ENCODE results near the gene MARK1. TPM values are rescaled to one million over a fixed set of nuclear protein-coding genes. Genes with fewer than 3 reads are reported as not detected.

MARK1 gene
- total and polyA plus RNA-seq, 2 experiments from 2014 or later: 11.1 to 13.6 TPM

- H3K36me3 ChIP-seq (ENCODE audit: insufficient read depth): no peaks in the 10 kb centered on the region
- no peaks in the 10 kb centered on the region for H3K79me2 ChIP-seq (replicated peaks; ENCODE audit: insufficient read depth)
- ATAC-seq (no peak), DNase-seq (ENCODE audit: low spot score) (no peak)
- TF ChIP-seq, protein P1, sequence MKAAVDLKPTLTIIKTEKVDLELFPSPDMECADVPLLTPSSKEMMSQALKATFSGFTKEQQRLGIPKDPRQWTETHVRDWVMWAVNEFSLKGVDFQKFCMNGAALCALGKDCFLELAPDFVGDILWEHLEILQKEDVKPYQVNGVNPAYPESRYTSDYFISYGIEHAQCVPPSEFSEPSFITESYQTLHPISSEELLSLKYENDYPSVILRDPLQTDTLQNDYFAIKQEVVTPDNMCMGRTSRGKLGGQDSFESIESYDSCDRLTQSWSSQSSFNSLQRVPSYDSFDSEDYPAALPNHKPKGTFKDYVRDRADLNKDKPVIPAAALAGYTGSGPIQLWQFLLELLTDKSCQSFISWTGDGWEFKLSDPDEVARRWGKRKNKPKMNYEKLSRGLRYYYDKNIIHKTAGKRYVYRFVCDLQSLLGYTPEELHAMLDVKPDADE (IDR thresholded peaks at IDR 0.05): no peak
- TF ChIP-seq, protein P2, sequence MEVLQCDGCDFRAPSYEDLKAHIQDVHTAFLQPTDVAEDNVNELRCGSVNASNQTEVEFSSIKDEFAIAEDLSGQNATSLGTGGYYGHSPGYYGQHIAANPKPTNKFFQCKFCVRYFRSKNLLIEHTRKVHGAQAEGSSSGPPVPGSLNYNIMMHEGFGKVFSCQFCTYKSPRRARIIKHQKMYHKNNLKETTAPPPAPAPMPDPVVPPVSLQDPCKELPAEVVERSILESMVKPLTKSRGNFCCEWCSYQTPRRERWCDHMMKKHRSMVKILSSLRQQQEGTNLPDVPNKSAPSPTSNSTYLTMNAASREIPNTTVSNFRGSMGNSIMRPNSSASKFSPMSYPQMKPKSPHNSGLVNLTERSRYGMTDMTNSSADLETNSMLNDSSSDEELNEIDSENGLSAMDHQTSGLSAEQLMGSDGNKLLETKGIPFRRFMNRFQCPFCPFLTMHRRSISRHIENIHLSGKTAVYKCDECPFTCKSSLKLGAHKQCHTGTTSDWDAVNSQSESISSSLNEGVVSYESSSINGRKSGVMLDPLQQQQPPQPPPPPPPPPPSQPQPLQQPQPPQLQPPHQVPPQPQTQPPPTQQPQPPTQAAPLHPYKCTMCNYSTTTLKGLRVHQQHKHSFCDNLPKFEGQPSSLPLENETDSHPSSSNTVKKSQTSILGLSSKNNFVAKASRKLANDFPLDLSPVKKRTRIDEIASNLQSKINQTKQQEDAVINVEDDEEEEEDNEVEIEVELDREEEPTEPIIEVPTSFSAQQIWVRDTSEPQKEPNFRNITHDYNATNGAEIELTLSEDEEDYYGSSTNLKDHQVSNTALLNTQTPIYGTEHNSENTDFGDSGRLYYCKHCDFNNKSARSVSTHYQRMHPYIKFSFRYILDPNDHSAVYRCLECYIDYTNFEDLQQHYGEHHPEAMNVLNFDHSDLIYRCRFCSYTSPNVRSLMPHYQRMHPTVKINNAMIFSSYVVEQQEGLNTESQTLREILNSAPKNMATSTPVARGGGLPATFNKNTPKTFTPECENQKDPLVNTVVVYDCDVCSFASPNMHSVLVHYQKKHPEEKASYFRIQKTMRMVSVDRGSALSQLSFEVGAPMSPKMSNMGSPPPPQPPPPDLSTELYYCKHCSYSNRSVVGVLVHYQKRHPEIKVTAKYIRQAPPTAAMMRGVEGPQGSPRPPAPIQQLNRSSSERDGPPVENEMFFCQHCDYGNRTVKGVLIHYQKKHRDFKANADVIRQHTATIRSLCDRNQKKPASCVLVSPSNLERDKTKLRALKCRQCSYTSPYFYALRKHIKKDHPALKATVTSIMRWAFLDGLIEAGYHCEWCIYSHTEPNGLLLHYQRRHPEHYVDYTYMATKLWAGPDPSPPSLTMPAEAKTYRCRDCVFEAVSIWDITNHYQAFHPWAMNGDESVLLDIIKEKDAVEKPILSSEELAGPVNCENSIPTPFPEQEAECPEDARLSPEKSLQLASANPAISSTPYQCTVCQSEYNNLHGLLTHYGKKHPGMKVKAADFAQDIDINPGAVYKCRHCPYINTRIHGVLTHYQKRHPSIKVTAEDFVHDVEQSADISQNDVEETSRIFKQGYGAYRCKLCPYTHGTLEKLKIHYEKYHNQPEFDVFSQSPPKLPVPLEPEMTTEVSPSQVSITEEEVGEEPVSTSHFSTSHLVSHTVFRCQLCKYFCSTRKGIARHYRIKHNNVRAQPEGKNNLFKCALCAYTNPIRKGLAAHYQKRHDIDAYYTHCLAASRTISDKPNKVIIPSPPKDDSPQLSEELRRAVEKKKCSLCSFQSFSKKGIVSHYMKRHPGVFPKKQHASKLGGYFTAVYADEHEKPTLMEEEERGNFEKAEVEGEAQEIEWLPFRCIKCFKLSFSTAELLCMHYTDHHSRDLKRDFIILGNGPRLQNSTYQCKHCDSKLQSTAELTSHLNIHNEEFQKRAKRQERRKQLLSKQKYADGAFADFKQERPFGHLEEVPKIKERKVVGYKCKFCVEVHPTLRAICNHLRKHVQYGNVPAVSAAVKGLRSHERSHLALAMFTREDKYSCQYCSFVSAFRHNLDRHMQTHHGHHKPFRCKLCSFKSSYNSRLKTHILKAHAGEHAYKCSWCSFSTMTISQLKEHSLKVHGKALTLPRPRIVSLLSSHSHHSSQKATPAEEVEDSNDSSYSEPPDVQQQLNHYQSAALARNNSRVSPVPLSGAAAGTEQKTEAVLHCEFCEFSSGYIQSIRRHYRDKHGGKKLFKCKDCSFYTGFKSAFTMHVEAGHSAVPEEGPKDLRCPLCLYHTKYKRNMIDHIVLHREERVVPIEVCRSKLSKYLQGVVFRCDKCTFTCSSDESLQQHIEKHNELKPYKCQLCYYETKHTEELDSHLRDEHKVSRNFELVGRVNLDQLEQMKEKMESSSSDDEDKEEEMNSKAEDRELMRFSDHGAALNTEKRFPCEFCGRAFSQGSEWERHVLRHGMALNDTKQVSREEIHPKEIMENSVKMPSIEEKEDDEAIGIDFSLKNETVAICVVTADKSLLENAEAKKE (CRISPR knock-in tag; IDR thresholded peaks at IDR 0.05): no peak
- TF ChIP-seq CTCF (conservative IDR thresholded peaks at IDR 0.05; ENCODE audit: low read depth in 2 of 2) (no peak), CREB1 (CRISPR knock-in tag; IDR thresholded peaks at IDR 0.05; ENCODE audit: low read depth) (no peak), NANOG (IDR thresholded peaks at IDR 0.05; ENCODE audit: borderline replicate concordance) (no peak), ZNF331 (CRISPR knock-in tag; IDR thresholded peaks at IDR 0.05; ENCODE audit: low read depth) (no peak), POLR2AphosphoS5 (IDR thresholded peaks at IDR 0.05; ENCODE audit: low read depth) (no peak), ZNF114 (CRISPR knock-in tag; IDR thresholded peaks at IDR 0.05) (no peak), JUNB (IDR thresholded peaks at IDR 0.05; ENCODE audit: unreplicated experiment) (no peak), EZH2phosphoT487 (IDR thresholded peaks at IDR 0.05; ENCODE audit: unreplicated experiment) (no peak), STAT1 (IDR thresholded peaks at IDR 0.05; ENCODE audit: unreplicated experiment) (no peak), EZH2 (IDR thresholded peaks at IDR 0.05; ENCODE audit: low read depth, unreplicated experiment) (no peak), REST (IDR thresholded peaks at IDR 0.05; ENCODE audit: unreplicated experiment) (no peak)
- no peak overlapping the region for H3K4me3 Mint-ChIP-seq
- no peaks in the 10 kb centered on the region for H3K27me3 ChIP-seq (ENCODE audit: insufficient read depth)
- no peaks in the 10 kb centered on the region for H4K20me1 ChIP-seq (replicated peaks; ENCODE audit: insufficient read depth)
- H3K27me3 Mint-ChIP-seq (ENCODE audit: insufficient read depth, low read depth, poor library complexity): no peaks in the 10 kb centered on the region
- no peaks in the 10 kb centered on the region for H3K36me3 Mint-ChIP-seq (ENCODE audit: low read depth)
- no peak overlapping the region for H2AFZ ChIP-seq
- H3K4me2 ChIP-seq: no peak overlapping the region
- no peaks in the 10 kb centered on the region; the same call in 1 of the 2 replicates for H3K9me2 ChIP-seq (ENCODE audit: insufficient read depth)
- H3K4me3 ChIP-seq: no peak overlapping the region
- no peak overlapping the region for H3K27ac Mint-ChIP-seq
- peaks cover 11% of the 10 kb centered on the region; the same call in 2 of the 3 replicates for H3K4me1 Mint-ChIP-seq
- H3K9me3 Mint-ChIP-seq: no peaks in the 10 kb centered on the region
- H3K4me1 ChIP-seq (ENCODE audit: insufficient read depth): peaks cover 12% of the 10 kb centered on the region; the same call in 1 of the 2 replicates
- no peaks in the 10 kb centered on the region for H3F3A ChIP-seq (replicated peaks; ENCODE audit: low read depth)
- H3K27ac ChIP-seq (ENCODE audit: low read depth): no peak overlapping the region
These were observed 14.1 kb upstream of the MARK1 start for GRCh38 chr1:220513834-220514233.
